GM12891 (cell line): ENCODE data around the gene PCSK4.

Experiments used
- POLR2A ChIP-seq: IDR thresholded peaks from 2 replicates; pipeline ENCODE4 v1.6.1; 2011; ENCODE audit warnings: low read depth, low read length, control low read depth
- POLR2AphosphoS5 ChIP-seq: IDR thresholded peaks from 2 replicates; pipeline ENCODE4 v1.6.1; 2011; ENCODE audit warnings: low read depth, low read length, control low read depth
- TAF1 ChIP-seq: IDR thresholded peaks from 2 replicates; pipeline ENCODE4 v1.6.1; 2011; ENCODE audit warnings: low read depth, low read length, control low read depth

DNA sequence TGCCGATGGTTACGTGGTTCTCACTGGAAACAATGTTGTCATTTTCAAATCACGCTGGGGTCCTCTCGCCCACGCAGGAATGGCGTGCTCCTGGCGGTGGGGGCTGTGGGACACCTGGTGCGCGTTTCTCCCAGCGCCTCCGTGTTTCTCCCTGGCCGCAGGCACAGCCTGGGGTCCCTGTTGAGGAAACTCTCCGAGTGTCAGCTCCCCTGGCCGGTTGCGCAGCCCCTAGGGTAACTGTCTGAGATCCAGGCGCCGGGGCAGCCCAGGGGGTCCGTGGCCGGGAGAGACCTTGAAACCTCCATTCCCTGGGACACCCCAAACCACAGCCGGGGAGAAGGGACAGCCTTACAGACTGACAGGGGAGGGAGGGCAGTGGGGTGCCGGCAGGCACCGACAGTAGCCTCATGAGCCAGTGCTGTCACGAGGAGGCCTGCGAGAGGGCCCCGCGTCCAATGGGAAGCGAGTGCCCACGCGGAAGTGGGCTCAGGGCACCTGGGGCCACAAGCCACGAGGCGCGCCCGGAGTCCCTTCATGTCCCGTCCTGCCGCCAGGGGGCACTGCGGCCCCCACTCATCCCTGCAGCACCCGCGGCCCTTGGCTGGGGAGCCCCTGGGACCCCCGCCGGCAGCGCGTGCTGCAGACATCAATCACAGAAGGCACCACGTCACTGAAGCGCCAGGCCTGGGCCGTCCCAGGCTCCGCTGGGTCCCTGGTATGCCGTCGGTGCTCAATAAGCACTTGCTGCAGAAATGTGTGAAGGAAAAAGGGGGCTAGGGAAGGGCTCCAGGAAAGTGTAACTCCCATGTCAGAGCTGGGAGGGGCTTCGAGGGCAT is 13.2 kb upstream of the PCSK4 start:
- TF ChIP-seq POLR2A = no peak
- no peak for TF ChIP-seq TAF1
- no peak for TF ChIP-seq POLR2AphosphoS5
